ENCODE data around the gene TANGO6. TPM values are rescaled to one million over a fixed set of nuclear protein-coding genes. Genes with fewer than 3 reads are reported as not detected.

Gene TANGO6
- total RNA-seq, 2 experiments from 2014 or later = 25.2 to 25.7 TPM

GRCh38 chr16:69085032-69085695 lies 241.8 kb downstream of the TANGO6 start:
- Mint-ChIP-seq H3K36me3 (peaks cover 13% of the 10 kb centered on the region), H3K27me3 (no peaks in the 10 kb centered on the region), H3K9me3 (no peaks in the 10 kb centered on the region), H3K27ac (no peak overlapping the region), H3K4me1 (ENCODE audit: low read depth) (peaks cover 14% of the 10 kb centered on the region), H3K4me3 (no peak overlapping the region)
- no peak for DNase-seq
- ChIA-PET CTCF (interaction anchor here (0.5 kb wide), 1 partner anchor 124 kb away, joined by 3 read pairs; no protein-coding TSS in a partner anchor), POLR2A (no interaction called here)
- intact Hi-C loops (cut with micrococcal nuclease) = no loop called here

- Mint-ChIP-seq H3K4me3 (no peak overlapping the region), H3K36me3 (peaks cover 13% of the 10 kb centered on the region), H3K27me3 (no peaks in the 10 kb centered on the region), H3K9me3 (no peaks in the 10 kb centered on the region), H3K4me1 (ENCODE audit: low read depth) (peaks cover 14% of the 10 kb centered on the region), H3K27ac (no peak overlapping the region)
- POLR2A ChIA-PET = no interaction called here
- intact Hi-C loops (cut with micrococcal nuclease) = no loop called here
- no peak for DNase-seq
- CTCF ChIA-PET = no interaction called here
Observed at GRCh38 chr16:69087161-69087581, 243.8 kb downstream of the TANGO6 start.

GRCh38 chr16:69088684-69089083 lies 245.4 kb downstream of the TANGO6 start:
- no peak for DNase-seq
- H3K4me1 Mint-ChIP-seq (ENCODE audit: low read depth) = peaks cover 14% of the 10 kb centered on the region
- no peaks in the 10 kb centered on the region for H3K27me3 Mint-ChIP-seq
- POLR2A ChIA-PET = no interaction called here
- CTCF ChIA-PET = interaction anchor here (1.0 to 1.5 kb wide), 2 partner anchors 78 to 498 kb away, joined by 3 to 4 read pairs; no protein-coding TSS in a partner anchor
- H3K4me3 Mint-ChIP-seq = no peak overlapping the region
- peaks cover 9% of the 10 kb centered on the region for H3K36me3 Mint-ChIP-seq
- intact Hi-C loops (cut with micrococcal nuclease) = no loop called here
- no peaks in the 10 kb centered on the region for H3K9me3 Mint-ChIP-seq
- H3K27ac Mint-ChIP-seq = no peak overlapping the region

- Mint-ChIP-seq H3K27ac (no peak overlapping the region), H3K4me3 (no peak overlapping the region), H3K4me1 (ENCODE audit: low read depth) (peaks cover 14% of the 10 kb centered on the region), H3K27me3 (no peaks in the 10 kb centered on the region), H3K9me3 (no peaks in the 10 kb centered on the region), H3K36me3 (peaks cover 9% of the 10 kb centered on the region)
- intact Hi-C loops (cut with micrococcal nuclease) = no loop called here
- DNase-seq = peak; percentile 62
- CTCF ChIA-PET = interaction anchor here (0.7 to 1.5 kb wide), 5 partner anchors 14 to 499 kb away, joined by 3 to 4 read pairs (median 3); no protein-coding TSS in a partner anchor
- POLR2A ChIA-PET = interaction anchor here (0.6 kb wide), 1 partner anchor 17 kb away, joined by 3 read pairs; no protein-coding TSS in a partner anchor
Observed at GRCh38 chr16:69089091-69089910, 246.0 kb downstream of the TANGO6 start.

GRCh38 chr16:69093974-69094373 lies 250.6 kb downstream of the TANGO6 start:
- no peak for DNase-seq
- ChIA-PET CTCF (interaction anchor here (1.3 to 1.5 kb wide), 2 partner anchors 11 to 19 kb away, joined by 5 to 6 read pairs; partner anchors contain the start of gene HAS3), POLR2A (no interaction called here)
- Mint-ChIP-seq H3K27ac (no peak overlapping the region), H3K9me3 (no peaks in the 10 kb centered on the region), H3K4me1 (ENCODE audit: low read depth) (peaks cover 8% of the 10 kb centered on the region), H3K36me3 (no peaks in the 10 kb centered on the region), H3K4me3 (no peak overlapping the region), H3K27me3 (no peaks in the 10 kb centered on the region)
- intact Hi-C loops (cut with micrococcal nuclease) = no loop called here

- DNase-seq = no peak
- H3K36me3 Mint-ChIP-seq = no peaks in the 10 kb centered on the region
- intact Hi-C loops (cut with micrococcal nuclease) = no loop called here
- no peak overlapping the region for H3K27ac Mint-ChIP-seq
- H3K27me3 Mint-ChIP-seq = no peaks in the 10 kb centered on the region
- H3K4me1 Mint-ChIP-seq (ENCODE audit: low read depth) = peaks cover 3% of the 10 kb centered on the region
- no peak overlapping the region for H3K4me3 Mint-ChIP-seq
- no peaks in the 10 kb centered on the region for H3K9me3 Mint-ChIP-seq
- CTCF ChIA-PET = interaction anchor here (1.3 to 1.5 kb wide), 2 partner anchors 11 to 19 kb away, joined by 5 to 6 read pairs; partner anchors contain the start of gene HAS3
- POLR2A ChIA-PET = no interaction called here
Observed at GRCh38 chr16:69094501-69094900, 251.2 kb downstream of the TANGO6 start.

- Mint-ChIP-seq H3K4me3 (no peak overlapping the region), H3K27me3 (no peaks in the 10 kb centered on the region), H3K27ac (no peak overlapping the region), H3K4me1 (ENCODE audit: low read depth) (no peaks in the 10 kb centered on the region), H3K36me3 (no peaks in the 10 kb centered on the region), H3K9me3 (no peaks in the 10 kb centered on the region)
- CTCF ChIA-PET = no interaction called here
- DNase-seq = no peak
- intact Hi-C loops (cut with micrococcal nuclease) = no loop called here
- POLR2A ChIA-PET = no interaction called here
Observed at GRCh38 chr16:69095193-69095592, 251.9 kb downstream of the TANGO6 start.

GRCh38 chr16:69100071-69100691 lies 256.9 kb downstream of the TANGO6 start:
- DNase-seq = no peak
- CTCF ChIA-PET = interaction anchor here (1.2 to 1.7 kb wide), 3 partner anchors 10 to 24 kb away, joined by 4 to 11 read pairs (median 7); no protein-coding TSS in a partner anchor

GRCh38 chr16:69105501-69106361 lies 262.4 kb downstream of the TANGO6 start, which contains the start of gene HAS3:
Gene HAS3 (plus strand): TSS chr16:69105653. CDS start chr16:69109396, 3,743 bp downstream.
- Mint-ChIP-seq H3K27ac (no peak within 1 kb of the TSS), H3K9me3 (no peaks in the 10 kb centered on the region), H3K4me1 (ENCODE audit: low read depth) (peaks cover 16% of the 10 kb centered on the region), H3K4me3 (peak within 1 kb of the TSS; percentile 74), H3K27me3 (peaks cover 31% of the 10 kb centered on the region), H3K36me3 (peaks cover 10% of the 10 kb centered on the region)
- ChIA-PET CTCF (interaction anchor here (0.8 to 2.0 kb wide), 5 partner anchors 12 to 258 kb away, joined by 3 to 6 read pairs (median 4); no protein-coding TSS in a partner anchor), POLR2A (interaction anchor here (0.5 to 1.1 kb wide), 3 partner anchors 9 to 13 kb away, joined by 3 to 6 read pairs (median 3); no protein-coding TSS in a partner anchor)
- intact Hi-C loops (cut with micrococcal nuclease) = loop anchor here (5.0 to 10.0 kb wide), 2 partner anchors 201 to 258 kb away; no protein-coding TSS in a partner anchor
- DNase-seq = peak; percentile 47

More at GRCh38 chr16:69100071-69100691, 256.9 kb downstream of the TANGO6 start:
- no peaks in the 10 kb centered on the region for H3K36me3 Mint-ChIP-seq
- H3K27ac Mint-ChIP-seq = no peak overlapping the region
- H3K27me3 Mint-ChIP-seq = peaks cover 4% of the 10 kb centered on the region
- H3K4me3 Mint-ChIP-seq = no peak overlapping the region
- intact Hi-C loops (cut with micrococcal nuclease) = loop anchor here (10.0 kb wide), 1 partner anchor 195 kb away; no protein-coding TSS in a partner anchor
- POLR2A ChIA-PET = no interaction called here
- H3K9me3 Mint-ChIP-seq = no peaks in the 10 kb centered on the region
- H3K4me1 Mint-ChIP-seq (ENCODE audit: low read depth) = no peaks in the 10 kb centered on the region

- Mint-ChIP-seq H3K36me3 (peaks cover 13% of the 10 kb centered on the region), H3K9me3 (no peaks in the 10 kb centered on the region), H3K4me3 (peak overlapping the region; percentile 50), H3K27ac (no peak overlapping the region), H3K4me1 (ENCODE audit: low read depth) (peaks cover 16% of the 10 kb centered on the region), H3K27me3 (peaks cover 31% of the 10 kb centered on the region)
- intact Hi-C loops (cut with micrococcal nuclease) = loop anchor here (5.0 to 10.0 kb wide), 2 partner anchors 202 to 259 kb away; no protein-coding TSS in a partner anchor
- DNase-seq = no peak
- ChIA-PET POLR2A (interaction anchor here (0.7 kb wide), 1 partner anchor 14 kb away, joined by 3 read pairs; no protein-coding TSS in a partner anchor), CTCF (interaction anchor here (0.8 to 2.0 kb wide), 3 partner anchors 17 to 259 kb away, joined by 4 to 6 read pairs (median 4); no protein-coding TSS in a partner anchor)
Observed at GRCh38 chr16:69106491-69107315, 263.4 kb downstream of the TANGO6 start.
